GM23248 (cell line): ENCODE measurements around the gene GADD45GIP1. TPM values are rescaled to one million over a fixed set of nuclear protein-coding genes. Genes with fewer than 3 reads are reported as not detected.

ENCODE experiments used
- DNase-seq: peaks from one replicate; pipeline ENCODE4 v3.0.0-alpha.2; 2015
- H2AFZ ChIP-seq: fragments of 200-600 bp; sonication (generic); 2 replicates; pipeline ENCODE4 v1.6.1; 2016; ENCODE audit warnings: antibody characterized with exemption
- H3F3A ChIP-seq: fragments of 200-600 bp; sonication (generic); 2 replicates; pipeline ENCODE4 v1.6.1; 2016; ENCODE audit warnings: mild to moderate bottlenecking, antibody characterized with exemption, mixed run types; ENCODE audit not compliant: insufficient read depth
- H3K27ac ChIP-seq: fragments of 200-600 bp; sonication (generic); 2 replicates; pipeline ENCODE4 v1.5.1; 2016; ENCODE audit warnings: mild to moderate bottlenecking
- H3K27me3 ChIP-seq: fragments of 200-600 bp; sonication (generic); replicated peaks from 2 replicates; pipeline ENCODE4 v1.6.1; 2016; ENCODE audit warnings: mild to moderate bottlenecking; ENCODE audit not compliant: insufficient read depth
- H3K36me3 ChIP-seq: fragments of 200-600 bp; sonication (generic); 2 replicates; pipeline ENCODE4 v1.6.1; 2016; ENCODE audit warnings: low read depth, mild to moderate bottlenecking
- H3K4me1 ChIP-seq: fragments of 200-600 bp; sonication (generic); 2 replicates; pipeline ENCODE4 v1.6.1; 2016; ENCODE audit warnings: mild to moderate bottlenecking; ENCODE audit not compliant: insufficient read depth
- H3K4me2 ChIP-seq: fragments of 200-600 bp; sonication (generic); one replicate; pipeline ENCODE4 v1.6.1; 2016; ENCODE audit warnings: mild to moderate bottlenecking; ENCODE audit not compliant: unreplicated experiment
- H3K4me3 ChIP-seq: fragments of 200-600 bp; sonication (generic); 2 replicates; pipeline ENCODE4 v1.5.1; 2016; ENCODE audit warnings: mild to moderate bottlenecking
- H3K79me2 ChIP-seq: fragments of 200-600 bp; sonication (generic); 2 replicates; pipeline ENCODE4 v1.6.1; 2016; ENCODE audit warnings: mild to moderate bottlenecking; ENCODE audit not compliant: insufficient read depth
- H3K9ac ChIP-seq: fragments of 200-600 bp; sonication (generic); 2 replicates; pipeline ENCODE4 v1.6.1; 2016; ENCODE audit warnings: mild to moderate bottlenecking
- H3K9me2 ChIP-seq: fragments of 200-600 bp; sonication (generic); 2 replicates; pipeline ENCODE4 v1.6.1; 2016; ENCODE audit warnings: mixed run types, mild to moderate bottlenecking, moderate library complexity; ENCODE audit not compliant: insufficient read depth
- H3K9me3 ChIP-seq: fragments of 200-600 bp; sonication (generic); one replicate; pipeline ENCODE4 v1.6.1; 2017; ENCODE audit warnings: low read depth
- H4K20me1 ChIP-seq: fragments of 200-600 bp; sonication (generic); 2 replicates; pipeline ENCODE4 v1.6.0; 2016; ENCODE audit not compliant: insufficient read depth
- EZH2 ChIP-seq: fragments of 200-600 bp; sonication (generic); IDR thresholded peaks from 2 replicates; pipeline ENCODE4 v1.6.1; 2018; ENCODE audit warnings: antibody characterized with exemption, mild to moderate bottlenecking; ENCODE audit not compliant: insufficient read depth, poor library complexity, severe bottlenecking
- EZH2phosphoT487 ChIP-seq: fragments of 200-600 bp; sonication (generic); IDR thresholded peaks from 2 replicates; pipeline ENCODE4 v1.6.1; 2018; ENCODE audit warnings: antibody characterized with exemption, moderate library complexity, mild to moderate bottlenecking, low read depth; ENCODE audit not compliant: insufficient read depth
- WGBS, 2 experiments: methylation state at CpG; one replicate each; pipeline ENCODE4 v1.1.6; 2015 to 2017; ENCODE audit warnings: low lambda C conversion rate in 2 of 2, low coverage in 1 of 2; ENCODE audit errors: missing lambda C conversion rate in 2 of 2; 5-methylcytosine and 5-hydroxymethylcytosine counted together
- in situ Hi-C: fragments of 300-500 bp; cut with MboI; formaldehyde crosslinking; loops from 2 replicates; pipeline ENCODE4 v1.15.0; 2020
- polyA plus RNA-seq: library from polyadenylated mRNA; unstranded; fragments of >200 nt; fragmentation: Nextera tagmentation; extraction: Ambion mirVana; gene quantifications from 2 replicates; pipeline ENCODE4 v1.2.1, GENCODE V29; 2016
- total RNA-seq: library from RNA; depleted of rRNA; stranded (reverse); fragments of >200 nt; shearing (Covaris generic); gene quantifications from 2 replicates; pipeline ENCODE4 v1.2.3, GENCODE V29; 2014

Gene GADD45GIP1
- total and polyA plus RNA-seq, 2 experiments from 2014 or later = 48.4 to 132 TPM

GRCh38 chr19:12948612-12949362, 8.2 kb downstream of the GADD45GIP1 start:
- H2AFZ ChIP-seq = no peak overlapping the region
- peaks cover 32% of the 10 kb centered on the region for H3K4me1 ChIP-seq
- no peak overlapping the region for H3K4me2 ChIP-seq
- peaks cover 72% of the 10 kb centered on the region for H3K79me2 ChIP-seq
- no peaks in the 10 kb centered on the region for H4K20me1 ChIP-seq
- no peak overlapping the region for H3K9ac ChIP-seq
- no peaks in the 10 kb centered on the region for H3K9me2 ChIP-seq
- 93 to 95% methylated on average over 30 of the region's 30 CpGs for WGBS, 2 experiments
- no peak for DNase-seq
- H3K27ac ChIP-seq = no peak overlapping the region
- no peak overlapping the region for H3K4me3 ChIP-seq
- TF ChIP-seq EZH2 (no peak), EZH2phosphoT487 (no peak)
- no peaks in the 10 kb centered on the region for H3K9me3 ChIP-seq
- no peaks in the 10 kb centered on the region for H3K27me3 ChIP-seq
- in situ Hi-C loops = no loop called here
- H3K36me3 ChIP-seq = peaks cover 30% of the 10 kb centered on the region; the same call in 1 of the 2 replicates
- H3F3A ChIP-seq = peaks cover 42% of the 10 kb centered on the region

GRCh38 chr19:12947702-12948611, 9.1 kb downstream of the GADD45GIP1 start:
- no peak for TF ChIP-seq EZH2
- TF ChIP-seq EZH2phosphoT487 = no peak
- Histone ChIP-seq H3K9ac (peak overlapping the region; percentile 91), H3K27ac (0 out of 2 replicates have a peak overlapping the region, but pooled peaks have one; percentile 91), H3K4me3 (no peak overlapping the region), H3K9me3 (no peaks in the 10 kb centered on the region), H3K4me2 (no peak overlapping the region), H3K27me3 (no peaks in the 10 kb centered on the region), H3K4me1 (peaks cover 23% of the 10 kb centered on the region), H3K9me2 (no peaks in the 10 kb centered on the region), H2AFZ (no peak overlapping the region), H4K20me1 (no peaks in the 10 kb centered on the region), H3K36me3 (peaks cover 36% of the 10 kb centered on the region; the same call in 1 of the 2 replicates), H3K79me2 (peaks cover 73% of the 10 kb centered on the region), H3F3A (peaks cover 43% of the 10 kb centered on the region)
- 86 to 91% methylated on average over 24 to 28 of the region's 28 CpGs for WGBS, 2 experiments
- DNase-seq = no peak
- in situ Hi-C loops = no loop called here

- no peak overlapping the region for H2AFZ ChIP-seq
- peaks cover 36% of the 10 kb centered on the region; the same call in 1 of the 2 replicates for H3K36me3 ChIP-seq
- no peaks in the 10 kb centered on the region for H3K9me2 ChIP-seq
- H3K79me2 ChIP-seq = peaks cover 75% of the 10 kb centered on the region
- H3K27me3 ChIP-seq = no peaks in the 10 kb centered on the region
- peaks cover 42% of the 10 kb centered on the region for H3F3A ChIP-seq
- H3K9me3 ChIP-seq = no peaks in the 10 kb centered on the region
- peak overlapping the region; percentile 88 for H3K4me3 ChIP-seq
- no peak for TF ChIP-seq EZH2phosphoT487
- TF ChIP-seq EZH2 = no peak
- in situ Hi-C loops = no loop called here
- peak overlapping the region; percentile 91 for H3K9ac ChIP-seq
- peak overlapping the region; percentile 91 for H3K27ac ChIP-seq
- H3K4me1 ChIP-seq = peaks cover 15% of the 10 kb centered on the region
- no peaks in the 10 kb centered on the region for H4K20me1 ChIP-seq
- WGBS, 2 experiments = 57% methylated on average over 14 of the region's 14 CpGs
- peak; percentile 17 for DNase-seq
- H3K4me2 ChIP-seq = peak overlapping the region; percentile 93
These were observed 10.1 kb downstream of the GADD45GIP1 start for GRCh38 chr19:12946731-12947496.
